SK-N-DZ (cell line): ENCODE measurements around the gene KIF27.
"Not testable (repeated sequence)": the region's sequence is repeated elsewhere in the genome, so short reads cannot be mapped to it uniquely, and the experiment has no call there.

Experiments used
- DNase-seq: peaks from one replicate; pipeline ENCODE4 v3.0.0-alpha.2; 2015; ENCODE audit warnings: low spot score

KIF27 gene

GRCh38 chr9:83934569-83935275, 13.5 kb upstream of the KIF27 start:
- DNase-seq, result no peak

DNA sequence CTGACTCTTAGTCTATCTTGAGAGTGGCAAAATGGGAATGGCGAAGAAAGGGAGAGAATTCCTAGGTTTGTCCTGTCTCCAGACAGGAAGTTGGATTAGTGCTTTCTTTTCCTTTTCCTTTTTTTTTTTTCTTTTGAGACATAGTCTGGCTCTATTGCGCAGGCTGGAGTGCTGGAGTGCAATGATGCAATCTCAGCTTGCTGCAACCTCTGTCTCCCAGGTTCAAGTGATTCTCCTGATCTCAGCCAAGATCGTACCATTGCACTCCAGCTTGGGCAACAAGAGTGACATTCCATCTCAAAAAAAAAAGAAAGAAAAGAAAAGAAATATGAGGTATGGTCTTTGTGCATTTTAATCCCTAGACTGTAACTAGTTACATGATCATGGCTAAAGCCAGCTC, 12.6 kb upstream of the KIF27 start:
- DNase-seq, result no peak

GRCh38 chr9:83932851-83933250, 11.6 kb upstream of the KIF27 start:
- no peak for DNase-seq

- no peak for DNase-seq
These were observed 10.8 kb upstream of the KIF27 start for GRCh38 chr9:83932011-83932410.

DNA sequence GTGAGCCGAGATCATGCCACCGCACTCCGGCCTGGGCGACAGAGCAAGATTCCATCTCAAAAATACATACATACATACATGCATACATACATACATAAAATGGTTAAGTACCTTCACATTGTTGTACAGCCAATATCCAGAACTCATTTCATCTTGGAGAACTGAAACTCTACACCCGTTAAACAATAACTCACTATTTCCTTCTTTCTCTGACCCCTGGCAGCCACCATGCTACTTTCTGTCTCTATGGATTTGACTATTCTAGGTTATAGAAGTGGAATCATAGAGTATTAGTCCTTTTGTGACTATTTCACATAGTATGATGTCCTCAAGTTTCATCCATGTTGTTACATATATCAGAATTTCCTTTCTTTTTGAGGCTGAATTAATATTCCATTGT, 9.6 kb upstream of the KIF27 start:
- no peak for DNase-seq

DNA sequence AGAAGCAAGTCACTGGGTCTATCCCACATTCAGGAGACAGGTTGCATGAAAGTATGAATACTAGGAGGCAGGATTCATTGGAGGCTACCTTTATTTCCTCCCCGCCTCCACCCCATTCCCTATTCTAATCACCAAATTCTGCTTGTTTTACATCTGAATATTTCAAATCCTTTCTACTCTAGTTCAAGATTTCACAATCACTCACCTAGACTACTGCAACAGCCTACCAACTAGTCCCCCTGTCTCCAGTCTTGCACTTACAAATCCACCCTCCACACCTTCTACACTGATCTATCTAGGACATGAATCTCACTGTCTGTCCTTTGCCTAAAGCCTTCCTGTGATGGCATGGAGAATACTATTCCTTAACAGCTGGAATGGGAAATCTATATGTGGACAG, 6.4 kb upstream of the KIF27 start:
- no peak for DNase-seq

GRCh38 chr9:83920469-83920926, 734 bp downstream of the KIF27 start:
- no peak for DNase-seq

DNA sequence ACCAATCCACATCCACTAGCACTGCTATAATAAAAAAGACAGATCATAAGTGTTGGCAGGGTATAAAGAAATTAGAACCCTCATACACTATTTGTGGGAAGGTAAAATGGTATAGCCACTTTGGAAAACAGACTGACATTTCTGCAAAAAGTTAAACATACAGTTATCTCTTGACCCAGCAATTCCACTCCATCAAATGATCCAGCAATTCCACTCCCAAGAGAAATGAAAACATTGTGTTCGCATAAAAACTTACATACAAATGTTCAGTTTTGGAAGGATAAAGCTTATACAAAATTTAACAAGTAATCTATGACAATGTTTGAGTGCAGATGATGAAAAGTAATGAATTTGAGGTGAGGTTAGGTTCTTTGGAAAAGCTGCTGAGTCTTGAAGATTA, 2.1 kb downstream of the KIF27 start:
- no peak for DNase-seq

- not testable (repeated sequence) for DNase-seq
These were observed 9.0 kb downstream of the KIF27 start for GRCh38 chr9:83912194-83912593.

DNA sequence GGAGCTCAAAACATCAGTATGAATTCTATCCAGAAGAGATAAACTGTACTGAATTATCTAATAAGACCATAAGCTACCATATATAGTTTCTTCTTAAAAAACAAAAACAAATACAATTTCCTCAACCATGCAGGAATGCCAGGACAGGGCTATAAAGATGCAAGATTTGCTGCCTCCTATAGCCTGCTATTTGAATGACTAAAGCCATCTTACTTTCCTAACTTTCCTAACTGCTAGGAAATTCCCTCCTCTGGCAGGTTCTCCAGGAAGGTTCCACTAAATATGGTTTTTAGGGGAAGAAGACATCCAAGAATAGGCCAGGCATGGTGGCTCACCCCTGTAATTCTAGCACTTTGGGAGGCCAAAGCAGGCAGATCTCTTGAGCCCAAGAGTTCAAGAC, 15.1 kb downstream of the KIF27 start:
- no peak for DNase-seq

DNA sequence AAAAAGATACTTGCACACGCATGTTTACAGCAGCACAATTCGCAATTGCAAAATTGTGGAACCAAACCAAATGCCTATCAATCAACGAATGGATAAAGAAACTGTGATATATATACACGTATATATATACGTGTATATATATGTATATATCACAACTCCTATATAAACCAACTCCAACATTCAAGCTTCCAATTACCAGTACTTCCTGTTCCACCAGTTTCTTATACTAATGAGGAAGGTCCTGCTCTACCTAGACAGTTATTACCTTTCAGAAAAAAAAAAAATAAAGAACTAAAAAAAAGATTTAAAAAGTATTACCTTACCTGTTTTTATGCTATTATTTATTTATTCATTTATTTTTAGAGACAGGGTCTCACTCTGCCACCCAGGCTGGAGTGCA, 20.6 kb downstream of the KIF27 start:
- not testable (repeated sequence) for DNase-seq

DNA sequence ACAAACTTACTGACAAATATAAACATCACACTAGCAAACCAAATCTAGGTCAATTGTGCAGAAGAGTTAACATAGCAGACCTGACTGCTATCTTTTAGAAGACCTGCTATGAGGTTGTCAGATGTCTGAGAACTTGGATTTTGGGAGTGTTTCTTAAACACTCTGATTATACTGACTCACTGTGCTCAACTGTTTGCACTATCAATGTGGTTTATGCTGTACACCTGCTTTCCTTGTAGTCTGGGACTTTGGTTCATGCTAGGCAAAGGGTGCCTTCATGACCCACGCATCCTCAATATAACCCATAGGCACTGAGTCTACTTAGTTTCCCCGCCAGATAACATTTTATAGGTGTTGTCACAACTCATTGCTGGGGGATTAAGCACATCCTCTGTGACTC, 26.9 kb downstream of the KIF27 start:
- DNase-seq, result not testable (repeated sequence)

DNA sequence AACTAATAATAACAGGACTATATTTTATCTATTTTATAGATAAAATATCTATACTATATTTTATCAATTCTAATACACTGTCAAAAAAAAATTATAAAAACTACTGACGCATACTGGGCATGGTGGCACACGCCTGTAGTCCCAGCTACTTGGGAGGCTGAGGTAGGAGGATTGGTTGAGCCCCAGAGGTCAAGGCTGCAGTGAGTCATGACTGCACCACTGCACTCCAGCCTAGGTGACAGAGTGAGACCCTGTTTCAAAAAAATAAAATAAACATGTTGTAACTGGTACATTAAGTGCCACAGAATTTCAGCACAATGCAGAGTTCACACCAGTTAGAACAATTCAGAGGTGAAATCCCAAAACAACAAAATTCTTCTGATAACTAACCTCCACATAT, 34.7 kb downstream of the KIF27 start:
- DNase-seq, result not testable (repeated sequence)

GRCh38 chr9:83885559-83886240, 35.5 kb downstream of the KIF27 start:
- DNase-seq, result not testable (repeated sequence)

DNA sequence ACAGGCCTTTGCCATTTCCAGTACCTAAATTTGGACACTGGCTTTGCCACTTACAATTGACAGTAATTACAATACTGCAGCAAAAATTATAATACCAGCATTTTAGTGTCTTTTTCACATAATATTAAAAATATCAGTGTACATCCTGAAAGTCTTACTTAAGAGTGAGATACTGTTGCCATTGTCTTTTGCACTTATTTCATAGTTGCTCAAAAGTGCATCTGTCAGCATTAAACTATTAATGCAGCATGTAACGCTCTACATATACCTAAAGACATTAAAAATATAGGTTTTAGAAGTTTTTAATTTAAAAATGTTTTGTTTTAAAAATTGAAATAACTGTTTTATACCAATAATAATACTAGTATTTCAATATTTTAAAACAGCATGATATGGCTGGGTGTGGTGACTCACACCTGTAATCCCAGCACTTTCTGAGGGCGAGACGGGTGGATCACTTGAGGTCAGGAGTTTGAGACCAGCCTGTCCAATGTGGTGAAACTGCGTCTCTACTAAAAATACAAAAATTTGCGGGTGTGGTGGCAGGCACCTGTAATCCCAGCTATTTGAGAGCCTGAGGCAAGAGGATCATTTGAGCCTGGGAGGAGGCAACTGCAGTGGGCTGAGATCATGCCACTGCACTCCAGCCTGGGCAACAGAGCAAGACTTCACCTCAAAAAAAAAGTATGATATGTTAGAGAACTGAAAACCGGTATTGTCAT, 39.4 kb downstream of the KIF27 start:
- DNase-seq, result not testable (repeated sequence)

DNA sequence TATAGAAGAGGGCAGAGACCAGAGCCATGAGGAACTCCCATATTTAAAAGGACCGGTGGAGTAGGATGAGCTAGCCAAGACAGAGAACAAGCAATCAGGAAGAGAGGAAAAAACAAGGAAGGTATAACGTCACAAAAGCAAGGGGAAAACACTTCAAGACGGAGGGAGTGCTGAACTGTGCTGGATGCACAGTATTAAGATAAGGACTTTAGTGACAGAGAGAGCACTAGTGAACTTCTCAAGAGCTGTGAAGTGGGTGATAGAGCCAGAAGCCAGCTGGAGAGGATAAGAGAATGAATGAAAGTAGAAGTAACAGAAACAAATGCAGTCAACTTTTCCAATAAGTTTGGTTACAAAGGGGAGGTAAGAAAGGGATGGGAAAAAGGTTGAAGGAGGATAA, 45.7 kb downstream of the KIF27 start:
- not testable (repeated sequence) for DNase-seq

GRCh38 chr9:83849895-83850294, 71.3 kb downstream of the KIF27 start:
- DNase-seq, result not testable (repeated sequence)

- DNase-seq, result not testable (repeated sequence)
These were observed 84.1 kb downstream of the KIF27 start for GRCh38 chr9:83837070-83837643.

DNA sequence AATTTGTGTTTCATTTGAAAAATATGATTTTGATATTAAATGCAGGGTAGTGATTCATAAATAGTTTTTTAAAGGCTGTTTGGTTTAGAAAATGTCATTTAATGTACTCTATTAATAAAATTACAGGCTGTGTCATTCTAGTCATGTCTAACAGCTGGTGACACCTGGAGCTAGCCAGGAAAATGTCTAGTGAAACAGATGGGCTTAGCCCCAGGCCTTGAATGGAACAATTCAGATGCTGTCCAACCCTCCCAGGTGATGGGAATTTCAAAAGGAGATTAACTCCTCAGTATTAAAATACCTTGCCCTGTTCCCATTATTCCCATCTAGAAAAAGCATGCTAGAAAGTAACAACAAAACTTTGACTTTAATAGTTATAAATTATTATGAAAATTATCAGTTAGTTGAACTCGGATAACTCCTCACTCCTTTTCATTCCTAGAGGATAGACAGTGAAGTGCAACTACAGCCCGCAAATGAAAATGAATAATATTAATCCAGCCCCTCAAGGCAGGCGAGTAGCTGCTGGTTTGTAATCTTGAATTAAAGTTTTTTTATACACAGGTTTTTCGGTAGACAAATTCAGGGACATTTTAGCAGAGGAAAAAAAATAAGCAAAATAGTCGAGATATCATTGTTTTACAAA, 90.7 kb downstream of the KIF27 start:
- not testable (repeated sequence) for DNase-seq

- DNase-seq, result not testable (repeated sequence)
These were observed 96.1 kb downstream of the KIF27 start for GRCh38 chr9:83824986-83825623.
